LNCAP (cell line): ENCODE measurements around the gene ADGRF1.

ENCODE experiments used
- CTCF ChIP-seq: fragments of 450-650 bp; IDR thresholded peaks from 2 replicates; pipeline ENCODE4 v1.5.1; 2017; ENCODE audit warnings: mild to moderate bottlenecking

Gene ADGRF1

DNA sequence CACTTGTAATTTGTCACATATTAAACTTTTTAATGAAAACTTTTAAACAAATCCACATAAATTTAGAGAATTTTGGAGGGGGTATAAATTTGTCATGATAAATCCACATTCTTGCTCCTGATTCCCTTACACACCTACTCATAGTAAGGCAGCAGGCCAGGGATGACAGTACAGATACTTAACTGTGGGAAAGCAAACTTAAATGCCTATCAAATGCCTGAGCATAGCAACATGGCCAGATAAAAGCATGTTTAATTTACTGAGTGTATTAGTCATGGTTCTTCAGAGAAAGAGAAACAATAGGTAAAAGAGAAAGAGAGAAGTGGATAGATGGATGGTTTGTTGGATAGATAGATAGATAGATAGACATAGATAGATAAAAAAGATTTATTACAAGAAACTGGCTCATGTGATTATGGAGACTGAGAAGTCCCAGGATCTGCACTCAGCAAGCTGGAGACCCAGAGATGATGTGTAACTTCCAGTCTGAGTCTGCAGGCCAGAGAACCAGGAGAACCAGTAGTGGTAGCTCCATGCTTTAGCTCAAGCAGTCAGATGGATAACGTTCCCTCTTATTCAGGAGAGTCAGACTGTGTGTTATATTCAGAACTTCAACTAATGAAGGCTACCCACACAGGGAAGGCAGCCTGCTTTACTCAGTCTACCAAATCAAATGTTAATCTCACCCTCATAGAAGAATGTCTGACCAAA is 15.9 kb upstream of the ADGRF1 start:
- no peak for TF ChIP-seq CTCF

DNA sequence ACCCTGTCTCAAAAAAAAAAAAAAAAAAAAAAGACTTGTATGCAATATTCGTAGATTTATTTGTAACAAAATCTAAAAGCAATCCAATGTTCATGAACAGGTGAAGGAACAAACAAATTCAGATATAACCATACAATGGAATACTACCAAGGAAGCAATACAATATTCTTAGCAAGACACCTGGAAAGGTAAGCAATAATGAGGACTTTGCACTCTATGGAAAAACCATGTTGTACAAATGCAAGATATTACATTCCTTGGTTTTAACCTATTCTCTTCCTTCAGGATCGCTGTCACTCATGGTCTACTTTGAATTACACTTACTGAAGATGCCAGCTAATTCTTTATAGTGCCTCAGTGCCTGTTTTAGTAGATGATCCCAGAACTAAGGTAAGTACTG is 14.7 kb upstream of the ADGRF1 start:
- TF ChIP-seq CTCF: no peak

DNA sequence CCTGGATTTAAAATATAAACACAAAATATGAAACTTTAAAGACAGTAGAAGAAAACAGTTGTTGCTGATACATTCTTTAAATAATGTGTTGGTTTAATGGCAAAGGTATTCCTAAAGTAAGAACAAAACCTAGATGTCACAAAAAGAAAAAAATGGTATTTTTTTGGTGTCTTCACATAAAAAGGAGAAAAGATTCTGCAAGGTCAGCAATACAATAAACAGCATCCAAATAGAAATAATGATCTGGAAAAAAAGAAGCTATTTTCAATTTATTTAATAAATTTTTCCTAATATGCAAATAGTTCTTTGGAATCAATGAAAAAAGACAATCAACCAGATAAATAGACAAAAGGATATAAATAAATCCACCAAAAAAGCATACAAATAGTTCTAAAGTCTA is 6.5 kb upstream of the ADGRF1 start:
- TF ChIP-seq CTCF: no peak

- TF ChIP-seq CTCF: peak; percentile 72
Measured at GRCh38 chr6:47047479-47048407, 5.6 kb upstream of the ADGRF1 start.

- no peak for TF ChIP-seq CTCF
Measured at GRCh38 chr6:47047097-47047478, 5.0 kb upstream of the ADGRF1 start.

DNA sequence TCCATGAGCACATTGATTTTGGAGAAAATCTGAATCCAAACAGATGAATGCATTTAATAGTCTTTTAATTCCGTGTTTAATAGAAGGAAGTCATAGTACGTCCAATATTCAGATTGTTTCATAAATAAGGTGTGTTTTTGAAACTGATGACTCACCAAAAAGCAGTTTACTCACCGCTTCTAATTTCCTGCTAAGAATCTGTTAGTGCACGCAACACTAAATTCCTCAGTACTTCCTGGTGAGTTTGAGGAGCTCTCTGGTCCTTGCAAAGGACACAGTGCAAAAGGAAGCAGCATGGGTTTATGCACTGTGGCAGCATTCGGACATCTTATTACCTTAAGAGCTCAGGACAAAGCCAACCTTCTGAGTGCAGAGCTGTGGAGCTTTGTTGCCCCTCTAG is 2.3 kb upstream of the ADGRF1 start:
- TF ChIP-seq CTCF: no peak

- no peak for TF ChIP-seq CTCF
Measured at GRCh38 chr6:47043286-47043685, 1.2 kb upstream of the ADGRF1 start.
